ENCODE results near the gene RTRAF. TPM values are rescaled to one million over a fixed set of nuclear protein-coding genes. Genes with fewer than 3 reads are reported as not detected.

Gene RTRAF
- total and polyA plus RNA-seq, 4 experiments from 2014 or later: 105 to 201 (median 138) TPM

DNA sequence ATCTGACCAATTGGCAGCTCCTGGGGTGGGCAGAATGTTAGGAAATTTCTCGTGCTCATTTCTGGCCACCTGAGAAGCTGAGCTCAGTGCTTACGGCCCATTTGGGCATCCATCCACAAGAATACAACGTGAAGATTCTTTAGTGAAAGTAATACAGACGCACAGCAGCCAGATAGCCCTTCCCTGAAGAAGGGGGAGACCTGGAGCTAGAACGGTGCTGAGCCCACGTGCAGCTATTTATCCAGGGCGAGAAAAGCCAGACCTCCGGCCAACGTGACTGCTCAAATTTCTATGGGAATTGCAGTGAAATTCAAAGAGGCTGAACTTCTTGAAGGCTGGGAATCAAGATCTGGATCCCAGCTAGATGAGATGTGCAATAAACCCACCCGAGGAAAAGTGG lies 58.8 kb downstream of the RTRAF start:
- no peak for DNase-seq
- POLR2A ChIA-PET (ENCODE audit: partially characterized antibody): no interaction called here
- Mint-ChIP-seq H3K4me3 (no peak overlapping the region), H3K4me1 (peaks cover 0 to 4% (median 1%) of the 10 kb centered on the region in 4 donors), H3K27me3 (peaks cover 2 to 3% of the 10 kb centered on the region in 2 donors), H3K27ac (no peak overlapping the region), H3K9me3 (no peaks in the 10 kb centered on the region), H3K36me3 (no peaks in the 10 kb centered on the region)
- intact Hi-C loops (cut with micrococcal nuclease): no loop called here
- Histone ChIP-seq H3K4me3 (ENCODE audit: low read length in 2 of 2) (no peak overlapping the region), H3K9me3 (ENCODE audit: control insufficient read depth in 1 of 2, low read length in 2 of 2) (no peaks in the 10 kb centered on the region), H3K36me3 (ENCODE audit: insufficient read depth, low read length) (no peaks in the 10 kb centered on the region), H3K27ac (ENCODE audit: low read depth, low read length) (no peak overlapping the region), H3K27me3 (ENCODE audit: insufficient read depth, low read length) (no peaks in the 10 kb centered on the region), H3K4me1 (ENCODE audit: insufficient read depth, low read length) (no peaks in the 10 kb centered on the region)
- CTCF ChIA-PET (ENCODE audit: partially characterized antibody): interaction anchor here (1.0 to 1.6 kb wide), 4 partner anchors 10 to 224 kb away, joined by 3 to 5 read pairs (median 3); no protein-coding TSS in a partner anchor

DNA sequence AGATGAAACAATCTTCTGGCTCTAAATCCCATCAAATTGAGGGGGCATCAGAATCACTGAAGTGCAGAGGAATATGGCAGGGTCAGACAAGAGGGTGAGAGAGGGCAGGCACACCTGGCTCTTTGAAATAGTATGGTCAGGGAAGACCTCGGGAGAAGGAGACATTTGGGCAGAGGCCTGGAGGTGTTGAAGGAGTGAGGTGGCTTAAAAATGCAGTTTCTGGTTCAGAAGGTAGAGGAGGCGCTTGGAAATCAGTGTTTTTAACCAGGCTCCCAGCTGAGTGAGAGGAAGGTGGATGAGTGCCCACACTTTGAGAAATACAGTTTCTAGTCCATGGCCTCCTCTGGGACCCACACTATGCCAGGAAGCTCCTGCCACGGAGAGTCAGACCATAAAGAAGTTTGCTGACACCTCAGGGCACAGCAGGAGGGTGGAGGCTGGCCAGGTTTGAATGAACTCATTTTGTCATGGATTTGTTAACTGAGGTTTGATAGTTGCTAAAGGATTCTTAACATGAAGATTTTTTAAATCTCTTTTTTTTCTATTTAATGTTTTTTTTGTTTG lies 59.4 kb downstream of the RTRAF start:
- intact Hi-C loops (cut with micrococcal nuclease): no loop called here

DNA sequence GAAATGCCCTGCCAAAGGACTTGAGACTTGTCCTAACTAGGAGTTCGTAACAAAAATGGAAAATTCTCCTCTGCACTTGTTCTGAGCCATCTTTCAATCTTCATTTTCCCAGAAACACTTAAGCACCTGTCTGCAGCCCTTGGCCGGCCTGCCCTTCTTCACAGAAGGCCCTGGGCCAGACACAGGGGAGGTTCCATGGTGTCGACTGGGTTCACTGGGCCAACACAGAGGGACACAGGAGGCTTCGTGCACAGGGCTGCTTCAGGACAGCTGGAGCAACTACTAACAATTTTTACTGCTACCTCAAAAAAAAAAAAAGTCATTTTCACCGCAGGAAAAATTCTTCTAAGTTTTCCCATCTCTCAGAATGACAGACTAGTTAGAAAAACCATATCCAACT lies 59.9 kb downstream of the RTRAF start:
- no peak for DNase-seq
- Histone ChIP-seq H3K9me3 (ENCODE audit: control insufficient read depth in 1 of 2, low read length in 2 of 2) (no peaks in the 10 kb centered on the region), H3K36me3 (ENCODE audit: insufficient read depth, low read length) (no peaks in the 10 kb centered on the region), H3K27ac (ENCODE audit: low read depth, low read length) (no peak overlapping the region), H3K4me3 (ENCODE audit: low read length in 2 of 2) (no peak overlapping the region), H3K27me3 (ENCODE audit: insufficient read depth, low read length) (no peaks in the 10 kb centered on the region), H3K4me1 (ENCODE audit: insufficient read depth, low read length) (no peaks in the 10 kb centered on the region)
- Mint-ChIP-seq H3K27ac (no peak overlapping the region), H3K9me3 (no peaks in the 10 kb centered on the region), H3K27me3 (peaks cover 2 to 6% of the 10 kb centered on the region in 2 donors), H3K4me3 (no peak overlapping the region), H3K4me1 (no peaks in the 10 kb centered on the region), H3K36me3 (peaks cover 0 to 3% of the 10 kb centered on the region in 2 donors)
- intact Hi-C loops (cut with micrococcal nuclease): no loop called here
- ChIA-PET POLR2A (ENCODE audit: partially characterized antibody) (no interaction called here), CTCF (ENCODE audit: partially characterized antibody) (no interaction called here)

More for the DNA sequence above, 59.4 kb downstream of the RTRAF start:
- H3K27me3 Mint-ChIP-seq: peaks cover 2 to 3% of the 10 kb centered on the region in 2 donors
- Histone ChIP-seq H3K27ac (ENCODE audit: low read depth, low read length) (no peak overlapping the region), H3K9me3 (ENCODE audit: control insufficient read depth in 1 of 2, low read length in 2 of 2) (no peaks in the 10 kb centered on the region), H3K4me3 (ENCODE audit: low read length in 2 of 2) (no peak overlapping the region), H3K27me3 (ENCODE audit: insufficient read depth, low read length) (no peaks in the 10 kb centered on the region), H3K4me1 (ENCODE audit: insufficient read depth, low read length) (no peaks in the 10 kb centered on the region), H3K36me3 (ENCODE audit: insufficient read depth, low read length) (no peaks in the 10 kb centered on the region)
- H3K27ac Mint-ChIP-seq: no peak overlapping the region
- no peak overlapping the region for H3K4me3 Mint-ChIP-seq
- CTCF ChIA-PET (ENCODE audit: partially characterized antibody): interaction anchor here (1.6 kb wide), 1 partner anchor 223 kb away, joined by 5 read pairs; no protein-coding TSS in a partner anchor
- H3K36me3 Mint-ChIP-seq: no peaks in the 10 kb centered on the region
- H3K4me1 Mint-ChIP-seq: peaks cover 0 to 2% (median under 1%) of the 10 kb centered on the region in 4 donors
- H3K9me3 Mint-ChIP-seq: no peaks in the 10 kb centered on the region
- DNase-seq: no peak
- POLR2A ChIA-PET (ENCODE audit: partially characterized antibody): no interaction called here

DNA sequence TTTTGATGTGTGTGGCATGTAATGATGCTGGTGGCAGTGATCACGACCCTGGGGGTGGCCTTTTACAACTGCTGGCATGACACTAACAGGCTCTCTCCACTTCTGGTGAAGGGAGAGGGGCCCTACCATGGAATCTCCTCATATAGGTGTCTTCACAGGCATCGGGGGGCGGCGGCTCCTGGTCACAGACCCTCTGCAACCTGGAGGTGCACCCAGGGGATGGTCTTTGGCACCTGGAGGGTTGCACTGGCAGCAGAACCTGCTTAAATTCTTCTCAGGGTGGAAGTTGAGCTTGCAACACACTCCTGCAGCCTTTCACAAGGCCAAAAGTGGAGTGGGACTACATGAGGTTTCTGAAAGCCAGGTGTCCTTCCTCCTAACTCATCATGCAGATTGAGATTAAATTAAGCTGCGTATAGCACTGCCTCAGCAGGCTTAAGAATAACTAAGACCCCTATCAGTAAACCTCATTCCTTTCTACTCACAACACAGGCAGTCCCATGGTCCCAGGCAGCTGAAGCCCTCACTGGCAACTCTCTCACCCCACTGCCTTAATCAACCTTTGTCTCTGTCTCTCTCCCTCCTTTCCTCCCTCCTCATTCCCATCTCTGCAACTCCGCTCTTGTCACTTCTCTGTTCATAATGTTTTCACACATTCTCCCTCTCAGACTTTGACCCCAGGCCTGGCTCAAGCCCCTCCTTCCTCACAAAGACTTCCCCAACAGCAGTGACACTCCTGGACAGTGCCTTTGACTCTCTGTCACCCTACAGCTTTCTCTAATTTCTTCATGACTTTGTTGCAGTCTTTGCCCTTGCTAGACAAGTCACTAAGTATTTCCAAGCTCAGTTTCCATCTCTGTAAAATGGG lies 60.6 kb downstream of the RTRAF start:
- intact Hi-C loops (cut with micrococcal nuclease): no loop called here
- no peak overlapping the region for H3K4me3 Mint-ChIP-seq
- ChIA-PET CTCF (ENCODE audit: partially characterized antibody) (no interaction called here), POLR2A (ENCODE audit: partially characterized antibody) (no interaction called here)
- H3K36me3 Mint-ChIP-seq: peaks cover 0 to 3% of the 10 kb centered on the region in 2 donors
- H3K9me3 Mint-ChIP-seq: no peaks in the 10 kb centered on the region
- H3K4me1 Mint-ChIP-seq: no peaks in the 10 kb centered on the region
- peak overlapping the region in 1 of 7 donors; percentile 42 for H3K27ac Mint-ChIP-seq
- Histone ChIP-seq H3K36me3 (ENCODE audit: insufficient read depth, low read length) (no peaks in the 10 kb centered on the region), H3K4me3 (ENCODE audit: low read length in 2 of 2) (no peak overlapping the region), H3K4me1 (ENCODE audit: insufficient read depth, low read length) (no peaks in the 10 kb centered on the region), H3K27ac (ENCODE audit: low read depth, low read length) (no peak overlapping the region), H3K9me3 (ENCODE audit: control insufficient read depth in 1 of 2, low read length in 2 of 2) (no peaks in the 10 kb centered on the region), H3K27me3 (ENCODE audit: insufficient read depth, low read length) (no peaks in the 10 kb centered on the region)
- peaks cover 4 to 9% of the 10 kb centered on the region in 2 donors for H3K27me3 Mint-ChIP-seq
- DNase-seq: no peak

DNA sequence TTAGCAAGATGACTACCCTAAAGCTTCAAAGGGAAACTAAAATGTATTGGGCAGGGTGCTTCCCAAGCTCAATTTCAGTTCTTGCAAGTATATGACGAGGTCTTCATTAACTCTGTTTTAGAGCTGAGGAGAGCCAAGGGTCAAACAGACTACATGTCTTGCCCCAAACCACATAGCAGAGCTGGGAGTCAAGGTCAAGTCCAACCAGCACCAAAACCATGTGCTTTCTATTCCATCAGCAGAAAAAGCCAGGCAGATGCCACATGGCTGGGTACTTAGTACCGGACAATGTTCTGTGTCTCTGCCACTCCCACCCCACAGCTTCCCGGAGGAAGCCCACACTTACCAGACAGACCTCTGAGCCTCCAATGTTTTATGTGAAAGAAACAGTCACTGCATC lies 61.9 kb downstream of the RTRAF start:
- CTCF ChIA-PET (ENCODE audit: partially characterized antibody): interaction anchor here (1.1 kb wide), 1 partner anchor 11 kb away, joined by 4 read pairs; no protein-coding TSS in a partner anchor
- Histone ChIP-seq H3K27me3 (ENCODE audit: insufficient read depth, low read length) (no peaks in the 10 kb centered on the region), H3K4me1 (ENCODE audit: insufficient read depth, low read length) (no peaks in the 10 kb centered on the region), H3K27ac (ENCODE audit: low read depth, low read length) (no peak overlapping the region), H3K36me3 (ENCODE audit: insufficient read depth, low read length) (no peaks in the 10 kb centered on the region), H3K4me3 (ENCODE audit: low read length in 2 of 2) (no peak overlapping the region), H3K9me3 (ENCODE audit: control insufficient read depth in 1 of 2, low read length in 2 of 2) (no peaks in the 10 kb centered on the region)
- intact Hi-C loops (cut with micrococcal nuclease): no loop called here
- Mint-ChIP-seq H3K27me3 (peaks cover 9 to 12% of the 10 kb centered on the region in 2 donors), H3K27ac (no peak overlapping the region), H3K4me1 (no peaks in the 10 kb centered on the region), H3K4me3 (no peak overlapping the region), H3K9me3 (no peaks in the 10 kb centered on the region), H3K36me3 (peaks cover 0 to 3% of the 10 kb centered on the region in 2 donors)
- POLR2A ChIA-PET (ENCODE audit: partially characterized antibody): no interaction called here
- DNase-seq: no peak

DNA sequence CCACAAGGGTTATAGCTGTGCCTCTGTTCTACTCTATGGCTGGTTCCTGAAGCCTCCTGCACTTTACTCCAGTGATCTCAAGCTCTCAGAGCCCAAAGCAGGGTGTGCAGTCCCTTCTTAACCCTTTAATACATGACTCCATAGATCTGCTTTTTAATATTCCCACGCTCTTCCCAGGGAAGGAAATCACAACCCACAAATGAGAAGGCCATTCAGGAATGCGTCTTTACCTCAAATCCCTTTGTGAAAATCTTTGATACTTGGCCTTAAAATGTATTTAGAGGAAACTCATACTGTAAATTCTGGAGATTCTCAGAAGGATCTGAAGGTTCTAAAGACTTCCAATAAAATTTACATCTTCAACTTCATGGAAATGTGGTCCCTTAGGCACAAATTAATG lies 62.5 kb downstream of the RTRAF start:
- Histone ChIP-seq H3K9me3 (ENCODE audit: control insufficient read depth in 1 of 2, low read length in 2 of 2) (no peaks in the 10 kb centered on the region), H3K4me1 (ENCODE audit: insufficient read depth, low read length) (no peaks in the 10 kb centered on the region), H3K36me3 (ENCODE audit: insufficient read depth, low read length) (no peaks in the 10 kb centered on the region), H3K4me3 (ENCODE audit: low read length in 2 of 2) (no peak overlapping the region), H3K27me3 (ENCODE audit: insufficient read depth, low read length) (no peaks in the 10 kb centered on the region), H3K27ac (ENCODE audit: low read depth, low read length) (no peak overlapping the region)
- Mint-ChIP-seq H3K27me3 (peaks cover 9 to 12% of the 10 kb centered on the region in 2 donors), H3K4me1 (no peaks in the 10 kb centered on the region), H3K27ac (no peak overlapping the region), H3K36me3 (peaks cover 0 to 3% of the 10 kb centered on the region in 2 donors), H3K4me3 (no peak overlapping the region), H3K9me3 (no peaks in the 10 kb centered on the region)
- intact Hi-C loops (cut with micrococcal nuclease): no loop called here
- ChIA-PET POLR2A (ENCODE audit: partially characterized antibody) (no interaction called here), CTCF (ENCODE audit: partially characterized antibody) (interaction anchor here (1.1 kb wide), 1 partner anchor 11 kb away, joined by 4 read pairs; no protein-coding TSS in a partner anchor)
- no peak for DNase-seq

DNA sequence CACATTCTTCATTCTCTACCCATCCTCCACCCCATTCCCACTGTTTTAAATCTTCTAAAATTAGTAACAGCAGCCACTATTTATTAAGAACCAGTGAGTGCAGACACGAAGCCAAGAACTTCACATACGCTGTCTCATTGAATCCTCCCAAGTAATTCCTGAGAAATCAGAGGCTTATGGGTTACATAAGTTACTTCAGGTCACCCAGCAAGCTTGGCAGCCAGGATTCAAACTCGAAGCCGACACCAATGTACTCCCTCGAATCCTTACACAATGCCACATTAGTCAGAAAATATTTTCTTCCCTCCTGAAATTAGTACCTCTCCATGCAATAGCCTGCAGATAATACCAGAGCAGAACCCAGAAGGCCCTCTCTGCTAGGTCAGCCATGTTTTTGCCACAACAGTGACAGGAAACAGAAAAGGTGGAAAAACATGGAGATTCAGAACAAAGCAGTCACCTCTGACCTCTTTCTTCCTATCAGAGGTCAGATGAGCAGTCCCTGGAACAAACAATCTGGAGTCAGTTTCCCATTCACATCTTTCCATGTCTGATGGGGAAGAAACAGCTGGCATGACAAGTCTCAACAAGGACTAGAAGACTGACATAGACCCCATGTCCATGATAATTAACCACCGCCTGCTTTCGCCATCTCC lies 63.1 kb downstream of the RTRAF start:
- no peaks in the 10 kb centered on the region for H3K36me3 ChIP-seq (ENCODE audit: insufficient read depth, low read length)
- no peak overlapping the region for H3K27ac ChIP-seq (ENCODE audit: low read depth, low read length)
- no peak for DNase-seq
- Mint-ChIP-seq H3K9me3 (no peaks in the 10 kb centered on the region), H3K4me1 (no peaks in the 10 kb centered on the region), H3K4me3 (no peak overlapping the region), H3K27me3 (peaks cover 9 to 12% of the 10 kb centered on the region in 2 donors), H3K27ac (no peak overlapping the region), H3K36me3 (peaks cover 0 to 3% of the 10 kb centered on the region in 2 donors)
- intact Hi-C loops (cut with micrococcal nuclease): no loop called here
- H3K4me1 ChIP-seq (ENCODE audit: insufficient read depth, low read length): no peaks in the 10 kb centered on the region
- H3K9me3 ChIP-seq (ENCODE audit: control insufficient read depth in 1 of 2, low read length in 2 of 2): no peaks in the 10 kb centered on the region
- no peaks in the 10 kb centered on the region for H3K27me3 ChIP-seq (ENCODE audit: insufficient read depth, low read length)
- no peak overlapping the region for H3K4me3 ChIP-seq (ENCODE audit: low read length in 2 of 2)
- POLR2A ChIA-PET (ENCODE audit: partially characterized antibody): no interaction called here
- CTCF ChIA-PET (ENCODE audit: partially characterized antibody): interaction anchor here (1.4 kb wide), 1 partner anchor 9 kb away, joined by 5 read pairs; no protein-coding TSS in a partner anchor

Data from CD4-positive, alpha-beta memory T cell (primary cell).